CD4-positive, alpha-beta T cell treated with Interleukin-1 beta for 1 hour (primary cell): ENCODE data around the gene SPTBN1.

Experiments used
- DNase-seq, 2 donors: peaks; one replicate each; pipeline ENCODE4 v3.0.0-alpha.2; 2020 to 2022

Gene SPTBN1

DNA sequence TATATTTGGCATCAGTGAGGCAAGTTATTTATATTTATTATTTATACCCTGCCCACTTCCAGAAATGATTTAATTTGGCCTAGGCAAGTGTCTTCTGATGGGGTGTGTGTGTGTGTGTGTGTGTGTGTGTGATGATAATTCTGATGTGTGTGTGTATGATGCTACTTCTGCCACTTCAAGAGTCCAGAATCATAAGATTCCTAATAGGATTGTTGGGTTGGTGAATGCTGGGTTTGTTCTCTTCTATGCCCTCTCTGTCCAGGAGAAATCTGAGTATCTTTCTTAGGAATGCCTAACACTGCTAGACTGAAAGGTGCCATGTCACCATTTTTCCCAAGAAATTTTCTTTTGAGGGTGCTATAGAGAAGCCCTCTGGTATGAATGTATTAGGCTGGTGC is 122.5 kb downstream of the SPTBN1 start:
- DNase-seq: no peak

GRCh38 chr2:54579061-54579681 is 123.0 kb downstream of the SPTBN1 start:
- DNase-seq: no peak

DNA sequence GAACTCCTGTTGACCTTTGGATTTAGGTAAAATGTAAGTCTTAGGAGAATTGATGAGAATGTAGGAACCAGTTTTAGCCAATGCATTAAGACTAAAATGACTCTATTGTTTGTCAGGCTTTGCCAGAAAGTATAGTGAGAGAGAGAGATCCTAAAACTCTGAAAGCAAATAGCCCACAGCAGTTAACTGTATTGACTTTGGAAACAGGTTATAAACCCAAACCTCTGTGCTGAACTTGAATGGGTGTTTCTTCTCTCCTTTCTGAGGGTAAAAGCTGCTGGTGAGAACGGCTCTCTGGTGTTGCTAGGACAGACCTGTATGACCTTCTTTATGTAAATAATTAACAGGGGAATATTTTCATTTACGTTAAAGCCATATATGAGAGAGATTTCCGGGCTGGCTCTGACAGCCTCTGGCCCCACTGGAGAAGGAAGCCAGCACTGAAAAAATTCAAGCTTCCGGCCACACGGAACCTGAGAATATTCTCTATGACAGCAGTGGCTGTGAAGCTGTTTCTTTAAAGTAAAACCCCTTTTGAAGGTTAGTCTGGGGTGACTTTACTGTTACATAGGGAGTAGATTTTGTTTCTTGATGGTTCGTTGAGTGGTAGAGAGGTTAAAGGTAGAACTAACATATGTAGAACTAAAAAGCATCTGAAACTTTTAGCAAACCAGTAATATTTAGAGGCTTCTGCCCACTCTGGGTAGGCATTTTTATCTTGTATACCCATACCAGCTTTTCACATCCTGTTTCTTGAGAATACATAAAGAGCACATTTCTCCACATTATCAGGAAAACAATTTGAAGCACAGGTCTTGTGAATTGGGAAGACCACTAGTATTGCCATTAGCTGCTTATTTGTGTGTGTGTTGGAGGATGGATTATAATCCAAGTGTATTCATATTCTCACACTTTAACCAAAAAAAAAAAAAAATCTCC is 123.8 kb downstream of the SPTBN1 start:
- DNase-seq: peak; percentile 66 to 73

DNA sequence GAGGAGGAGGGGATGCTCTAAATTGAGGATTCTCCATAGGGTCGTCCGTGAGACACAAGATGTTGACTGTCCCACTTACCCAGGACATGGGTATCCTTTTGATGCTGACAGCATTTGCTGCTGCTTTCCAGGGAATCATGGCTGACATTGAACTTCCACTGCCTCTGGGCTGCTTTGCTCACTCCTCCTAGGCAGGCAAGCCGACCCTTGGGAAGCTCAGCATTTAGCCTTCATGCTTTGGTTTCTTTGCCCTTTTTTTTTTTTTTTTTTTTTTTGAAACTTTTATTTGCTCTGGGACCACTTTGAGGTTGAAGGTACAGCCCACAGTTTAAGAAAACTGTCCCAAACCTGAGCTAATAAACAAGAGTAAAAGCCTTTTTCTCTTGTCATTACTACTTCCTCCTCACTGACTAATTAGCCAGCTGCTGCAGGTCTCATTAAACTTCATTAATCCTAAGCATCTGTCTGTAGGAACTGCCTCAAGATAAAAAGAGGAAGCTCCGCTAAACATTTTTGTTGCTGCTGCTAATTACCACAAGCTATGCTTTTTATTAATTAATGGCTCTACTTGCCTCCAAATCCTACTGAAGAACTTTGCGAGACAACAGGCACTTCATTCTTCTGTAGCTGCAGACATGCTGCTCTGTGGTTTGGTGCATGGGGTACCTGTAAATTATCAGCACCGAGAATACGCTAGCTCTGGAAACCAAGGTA is 125.4 kb downstream of the SPTBN1 start:
- DNase-seq: no peak

- no peak for DNase-seq
Measured at GRCh38 chr2:54582987-54583386, 126.9 kb downstream of the SPTBN1 start.

- DNase-seq: no peak
Measured at GRCh38 chr2:54584598-54584997, 128.5 kb downstream of the SPTBN1 start.

DNA sequence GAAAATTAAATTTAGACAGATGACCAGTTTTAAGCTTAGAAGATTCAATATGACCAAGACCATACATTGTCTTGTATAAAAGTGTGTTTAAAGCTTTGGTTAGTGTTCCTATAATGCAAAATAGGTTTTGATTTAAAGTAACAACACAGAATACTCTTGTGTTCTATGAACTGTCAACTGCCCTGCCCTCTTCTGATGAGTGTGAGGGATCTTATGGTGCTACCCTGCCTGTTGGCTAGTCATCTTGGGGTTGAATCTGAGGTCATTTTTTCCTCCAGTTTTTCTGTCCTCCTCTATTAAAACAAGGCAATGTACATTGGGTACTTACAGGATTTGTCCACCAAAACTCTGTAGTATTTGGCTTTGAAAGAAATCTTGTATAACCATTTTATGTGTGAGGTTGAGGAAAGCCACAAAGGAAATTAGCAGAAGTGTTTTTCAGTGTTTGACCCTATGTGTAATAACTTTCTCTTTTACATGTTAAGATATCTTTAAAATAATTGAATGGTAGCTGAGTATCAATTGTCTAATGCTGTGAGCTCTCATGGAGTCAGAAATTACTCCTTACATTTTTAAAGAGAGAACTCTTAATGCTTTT is 129.1 kb downstream of the SPTBN1 start:
- DNase-seq: peak in 1 of 2 donors; percentile 23

DNA sequence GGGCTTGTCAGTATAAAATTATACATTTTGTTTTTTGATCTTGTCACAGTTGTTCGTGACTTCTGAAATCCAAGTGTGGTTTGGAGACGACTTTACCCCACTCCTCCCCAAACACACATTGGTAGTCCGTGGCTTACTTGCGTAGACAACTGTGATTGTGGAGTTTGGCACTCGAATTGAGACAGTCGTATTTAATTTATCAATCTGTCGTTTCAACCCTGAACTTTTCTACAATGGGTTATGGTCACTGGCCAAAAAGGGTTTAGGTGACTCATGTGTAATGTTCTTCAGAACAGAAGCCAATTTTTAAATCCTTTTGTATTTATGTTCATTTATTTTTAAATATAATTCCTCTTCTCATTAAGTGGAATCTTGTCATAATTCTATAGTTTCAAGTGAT is 129.9 kb downstream of the SPTBN1 start:
- DNase-seq: no peak

DNA sequence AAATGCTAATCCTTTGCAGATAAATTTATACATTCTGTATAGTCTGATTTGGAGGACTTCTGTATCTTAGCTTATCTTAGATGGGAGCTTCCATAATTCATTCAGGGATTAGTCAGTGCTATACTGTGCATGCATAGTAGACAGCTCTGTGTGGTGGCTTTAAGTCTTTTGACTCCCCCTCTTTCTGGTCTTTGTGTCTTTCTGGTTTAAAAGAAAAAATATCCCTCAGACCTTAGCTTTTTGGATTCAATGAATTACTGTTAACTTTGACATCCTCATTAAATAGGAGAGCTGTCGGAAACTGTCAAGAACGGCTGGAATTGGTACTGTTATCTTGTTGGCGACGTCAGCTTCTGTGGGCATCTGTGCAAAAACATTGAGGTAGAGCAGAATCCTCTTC is 130.4 kb downstream of the SPTBN1 start:
- DNase-seq: no peak

DNA sequence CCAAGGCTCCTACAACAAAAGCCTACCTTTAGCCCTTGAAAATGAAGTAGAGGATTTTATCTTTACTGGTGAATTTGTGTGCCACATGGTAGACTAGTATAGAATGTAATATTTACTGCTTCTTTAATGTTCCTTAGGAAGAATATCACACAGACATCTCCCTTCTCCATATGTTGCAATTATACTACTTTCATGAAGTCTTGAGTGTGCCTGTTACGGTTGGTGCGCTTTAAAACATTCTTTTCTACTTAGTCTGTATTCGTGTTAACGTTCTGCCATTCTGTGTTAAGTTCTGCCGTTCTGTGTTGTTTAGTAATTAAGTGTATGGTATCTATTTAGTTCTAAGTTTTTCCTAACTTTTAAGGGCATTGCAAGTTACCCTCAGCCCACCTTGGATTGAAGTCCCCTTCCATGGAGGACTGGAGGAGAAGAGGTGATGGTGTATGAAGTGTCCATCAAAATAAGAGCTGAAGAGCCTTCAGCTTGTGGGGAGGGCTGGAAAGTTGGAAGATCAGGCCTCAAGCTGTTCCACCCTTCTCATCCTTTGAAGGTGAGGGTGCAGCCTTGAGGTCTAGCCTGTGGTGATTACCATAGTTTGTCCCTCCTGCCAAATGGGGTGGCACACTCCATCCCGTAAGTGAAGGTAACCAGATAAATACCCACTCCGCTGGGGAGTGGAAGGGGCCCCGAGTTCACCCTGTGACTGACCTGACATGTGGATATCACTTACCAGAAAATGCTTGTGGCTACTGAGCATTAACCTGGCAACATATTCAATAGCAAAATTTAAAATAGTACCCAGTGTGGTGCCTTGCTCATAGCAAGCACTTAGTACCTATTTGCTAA is 131.3 kb downstream of the SPTBN1 start:
- no peak for DNase-seq

- DNase-seq: no peak
Measured at GRCh38 chr2:54588244-54588899, 132.2 kb downstream of the SPTBN1 start.

DNA sequence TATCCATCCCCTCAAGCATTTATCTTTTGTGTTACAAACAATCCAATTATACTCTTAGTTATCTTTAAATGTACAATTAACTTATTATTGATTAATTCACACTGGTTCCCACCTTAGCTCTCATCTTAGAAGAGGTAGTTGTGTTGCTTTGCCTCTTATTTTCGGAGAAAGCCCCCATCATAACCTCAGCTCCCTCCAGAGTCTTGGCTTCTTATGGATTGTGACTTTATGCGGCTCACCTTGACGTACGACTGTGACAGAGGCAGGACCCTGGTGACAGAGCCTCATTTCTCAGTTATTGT is 132.9 kb downstream of the SPTBN1 start:
- DNase-seq: no peak

GRCh38 chr2:54589340-54590215 is 133.5 kb downstream of the SPTBN1 start:
- peak; percentile 41 to 55 for DNase-seq

DNA sequence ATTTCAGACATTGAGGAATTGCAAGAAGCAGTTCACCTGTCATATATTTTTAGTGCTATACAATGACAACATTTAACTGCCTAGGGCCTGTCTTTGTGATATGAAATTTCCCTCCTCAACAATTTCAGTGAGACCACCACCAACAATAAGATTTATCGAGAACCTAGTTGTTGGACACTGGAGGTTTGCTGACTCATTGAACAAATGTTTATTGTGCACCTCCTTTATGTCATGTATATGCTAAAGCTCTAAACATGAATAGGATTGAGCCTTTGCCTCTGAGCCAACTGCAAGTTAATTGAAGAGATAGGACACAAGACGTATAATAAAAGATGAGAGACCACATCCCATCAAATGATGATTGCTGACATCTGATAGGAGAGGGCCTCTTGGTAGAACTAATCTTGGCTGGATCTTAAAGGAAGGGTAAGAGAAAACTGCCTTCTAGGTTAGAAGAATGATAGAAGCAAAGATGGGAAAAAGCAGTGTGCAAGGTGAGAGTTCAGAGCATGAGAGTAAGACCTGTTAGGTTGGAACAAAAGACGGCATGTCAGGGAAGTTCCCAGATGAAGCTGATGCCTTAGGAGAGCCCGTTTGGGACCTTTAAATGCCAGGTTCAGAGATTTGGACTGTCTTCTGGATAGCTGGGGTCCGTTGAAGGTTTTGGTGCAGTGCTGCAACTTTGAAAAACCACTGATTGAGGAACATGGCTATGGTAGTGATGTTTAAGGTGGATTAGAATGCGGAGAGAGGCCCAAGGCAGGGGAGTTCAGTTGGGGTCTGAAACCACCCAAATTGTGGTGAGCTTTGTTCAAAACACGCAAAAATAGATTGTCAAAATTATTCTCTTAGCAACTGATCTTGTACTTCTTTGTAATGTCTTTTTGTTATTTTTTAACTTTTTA is 134.3 kb downstream of the SPTBN1 start:
- DNase-seq: no peak

- DNase-seq: no peak
Measured at GRCh38 chr2:54591551-54591950, 135.4 kb downstream of the SPTBN1 start.

DNA sequence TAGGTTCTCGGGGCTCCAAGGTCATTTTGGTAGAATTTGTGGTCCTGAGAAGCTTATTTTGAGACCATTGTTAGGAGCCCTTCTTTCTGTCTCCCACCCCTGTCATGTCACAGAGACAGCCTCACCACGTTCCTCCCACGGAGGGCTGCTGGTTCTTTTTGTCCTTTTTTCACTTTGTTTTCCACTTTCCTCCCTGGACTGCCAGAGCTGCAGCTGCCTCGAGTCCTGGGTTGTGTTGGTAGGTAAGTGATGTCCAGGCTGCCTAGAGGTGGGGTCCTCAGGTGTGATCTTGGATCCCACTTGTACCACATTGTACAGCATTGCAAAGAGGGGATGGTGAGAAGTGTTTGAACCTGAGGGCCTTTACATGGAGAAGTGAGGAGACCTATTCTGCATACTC is 137.1 kb downstream of the SPTBN1 start:
- DNase-seq: no peak

DNA sequence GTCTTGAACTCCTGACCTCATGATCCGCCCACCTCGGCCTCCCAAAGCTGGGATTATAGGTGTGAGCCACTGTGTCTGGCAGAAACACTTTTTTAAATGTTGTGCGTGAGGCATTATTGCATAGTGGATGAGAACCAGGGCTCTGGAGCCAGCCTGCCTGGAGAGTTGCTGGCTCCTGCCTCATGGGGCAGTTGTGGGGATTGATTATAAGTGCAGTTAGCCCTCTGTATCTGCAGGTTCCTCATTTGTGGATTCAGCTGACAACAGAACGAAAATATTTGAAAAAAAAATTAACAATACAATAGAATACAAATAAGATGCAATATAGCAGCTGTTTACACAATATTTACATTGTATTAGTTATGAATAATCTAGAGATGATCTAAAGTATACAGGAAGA is 137.9 kb downstream of the SPTBN1 start:
- no peak for DNase-seq

GRCh38 chr2:54595161-54595803 is 139.2 kb downstream of the SPTBN1 start:
- DNase-seq: no peak
